GM23248 (cell line): ENCODE results near the gene SAP30BP. TPM values are rescaled to one million over a fixed set of nuclear protein-coding genes. Genes with fewer than 3 reads are reported as not detected.

Source experiments
- DNase-seq: peaks from one replicate; pipeline ENCODE4 v3.0.0-alpha.2; 2015
- H2AFZ ChIP-seq: fragments of 200-600 bp; sonication (generic); 2 replicates; pipeline ENCODE4 v1.6.1; 2016; ENCODE audit warnings: antibody characterized with exemption
- H3F3A ChIP-seq: fragments of 200-600 bp; sonication (generic); 2 replicates; pipeline ENCODE4 v1.6.1; 2016; ENCODE audit warnings: mild to moderate bottlenecking, antibody characterized with exemption, mixed run types; ENCODE audit not compliant: insufficient read depth
- H3K27ac ChIP-seq: fragments of 200-600 bp; sonication (generic); 2 replicates; pipeline ENCODE4 v1.5.1; 2016; ENCODE audit warnings: mild to moderate bottlenecking
- H3K27me3 ChIP-seq: fragments of 200-600 bp; sonication (generic); replicated peaks from 2 replicates; pipeline ENCODE4 v1.6.1; 2016; ENCODE audit warnings: mild to moderate bottlenecking; ENCODE audit not compliant: insufficient read depth
- H3K36me3 ChIP-seq: fragments of 200-600 bp; sonication (generic); 2 replicates; pipeline ENCODE4 v1.6.1; 2016; ENCODE audit warnings: low read depth, mild to moderate bottlenecking
- H3K4me1 ChIP-seq: fragments of 200-600 bp; sonication (generic); 2 replicates; pipeline ENCODE4 v1.6.1; 2016; ENCODE audit warnings: mild to moderate bottlenecking; ENCODE audit not compliant: insufficient read depth
- H3K4me2 ChIP-seq: fragments of 200-600 bp; sonication (generic); one replicate; pipeline ENCODE4 v1.6.1; 2016; ENCODE audit warnings: mild to moderate bottlenecking; ENCODE audit not compliant: unreplicated experiment
- H3K4me3 ChIP-seq: fragments of 200-600 bp; sonication (generic); 2 replicates; pipeline ENCODE4 v1.5.1; 2016; ENCODE audit warnings: mild to moderate bottlenecking
- H3K79me2 ChIP-seq: fragments of 200-600 bp; sonication (generic); 2 replicates; pipeline ENCODE4 v1.6.1; 2016; ENCODE audit warnings: mild to moderate bottlenecking; ENCODE audit not compliant: insufficient read depth
- H3K9ac ChIP-seq: fragments of 200-600 bp; sonication (generic); 2 replicates; pipeline ENCODE4 v1.6.1; 2016; ENCODE audit warnings: mild to moderate bottlenecking
- H3K9me2 ChIP-seq: fragments of 200-600 bp; sonication (generic); 2 replicates; pipeline ENCODE4 v1.6.1; 2016; ENCODE audit warnings: mixed run types, mild to moderate bottlenecking, moderate library complexity; ENCODE audit not compliant: insufficient read depth
- H3K9me3 ChIP-seq: fragments of 200-600 bp; sonication (generic); one replicate; pipeline ENCODE4 v1.6.1; 2017; ENCODE audit warnings: low read depth
- H4K20me1 ChIP-seq: fragments of 200-600 bp; sonication (generic); 2 replicates; pipeline ENCODE4 v1.6.0; 2016; ENCODE audit not compliant: insufficient read depth
- EZH2 ChIP-seq: fragments of 200-600 bp; sonication (generic); IDR thresholded peaks from 2 replicates; pipeline ENCODE4 v1.6.1; 2018; ENCODE audit warnings: antibody characterized with exemption, mild to moderate bottlenecking; ENCODE audit not compliant: insufficient read depth, poor library complexity, severe bottlenecking
- EZH2phosphoT487 ChIP-seq: fragments of 200-600 bp; sonication (generic); IDR thresholded peaks from 2 replicates; pipeline ENCODE4 v1.6.1; 2018; ENCODE audit warnings: antibody characterized with exemption, moderate library complexity, mild to moderate bottlenecking, low read depth; ENCODE audit not compliant: insufficient read depth
- WGBS, 2 experiments: methylation state at CpG; one replicate each; pipeline ENCODE4 v1.1.6; 2015 to 2017; ENCODE audit warnings: low lambda C conversion rate in 2 of 2, low coverage in 1 of 2; ENCODE audit errors: missing lambda C conversion rate in 2 of 2; 5-methylcytosine and 5-hydroxymethylcytosine counted together
- in situ Hi-C: fragments of 300-500 bp; cut with MboI; formaldehyde crosslinking; loops from 2 replicates; pipeline ENCODE4 v1.15.0; 2020
- polyA plus RNA-seq: library from polyadenylated mRNA; unstranded; fragments of >200 nt; fragmentation: Nextera tagmentation; extraction: Ambion mirVana; gene quantifications from 2 replicates; pipeline ENCODE4 v1.2.1, GENCODE V29; 2016
- total RNA-seq: library from RNA; depleted of rRNA; stranded (reverse); fragments of >200 nt; shearing (Covaris generic); gene quantifications from 2 replicates; pipeline ENCODE4 v1.2.3, GENCODE V29; 2014

The SAP30BP gene
- total and polyA plus RNA-seq, 2 experiments from 2014 or later = 60.8 to 93.1 TPM

DNA sequence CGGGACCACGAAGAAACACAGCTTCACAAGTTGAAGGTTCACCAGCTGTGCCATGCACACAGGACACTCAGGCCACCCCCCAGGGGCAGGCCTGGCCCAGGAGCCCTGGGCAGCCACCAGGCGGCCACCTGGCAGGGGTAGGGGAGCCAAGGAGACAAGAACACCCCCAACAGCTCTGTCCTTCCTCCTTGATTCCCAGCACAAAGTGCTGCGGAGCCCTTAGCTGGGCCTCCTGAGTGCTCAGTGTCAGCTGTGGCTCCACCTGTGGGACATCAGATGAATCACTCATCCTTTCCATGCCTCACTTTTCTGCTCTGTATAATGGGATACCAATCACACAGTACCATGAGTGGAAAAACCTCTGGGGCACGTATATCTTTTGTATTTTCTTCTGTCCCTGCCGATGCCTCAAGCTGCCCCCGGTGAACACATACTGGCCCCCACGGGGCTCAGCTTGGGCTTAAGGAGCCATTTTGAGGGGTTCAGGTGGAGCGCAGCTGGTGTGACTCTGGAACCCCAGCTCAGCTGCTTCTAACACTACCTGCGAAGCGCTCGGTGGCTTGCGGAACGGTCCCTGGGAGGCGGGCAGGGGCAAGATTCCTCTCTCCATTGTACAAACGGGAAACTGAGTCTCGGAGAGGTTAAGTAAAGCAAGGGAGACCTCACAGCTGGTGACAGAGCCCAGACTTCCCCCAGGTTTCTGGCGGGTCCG lies 85.8 kb downstream of the SAP30BP start:
- TF ChIP-seq EZH2 (no peak), EZH2phosphoT487 (no peak)
- Histone ChIP-seq H3K27me3 (no peaks in the 10 kb centered on the region), H3K9ac (peak overlapping the region; percentile 66)

GRCh38 chr17:75753514-75754377 lies 86.6 kb downstream of the SAP30BP start:
- H3K79me2 ChIP-seq = no peaks in the 10 kb centered on the region
- no peaks in the 10 kb centered on the region for H3K9me3 ChIP-seq
- H4K20me1 ChIP-seq = no peaks in the 10 kb centered on the region
- peak overlapping the region; percentile 66 for H3K9ac ChIP-seq
- H3K27ac ChIP-seq = no peak overlapping the region
- peak overlapping the region; percentile 69 for H3K4me3 ChIP-seq
- WGBS, 2 experiments = 6% methylated on average over 61 to 73 of the region's 76 CpGs
- H3K36me3 ChIP-seq = no peaks in the 10 kb centered on the region
- H3F3A ChIP-seq = no peaks in the 10 kb centered on the region
- H3K4me1 ChIP-seq = no peaks in the 10 kb centered on the region
- no peaks in the 10 kb centered on the region for H3K27me3 ChIP-seq
- in situ Hi-C loops = loop anchor here (10.0 kb wide), 1 partner anchor 139 kb away; no protein-coding TSS in a partner anchor
- H3K4me2 ChIP-seq = peak overlapping the region; percentile 72
- H3K9me2 ChIP-seq = no peaks in the 10 kb centered on the region
- H2AFZ ChIP-seq = peak overlapping the region; percentile 72
- TF ChIP-seq EZH2phosphoT487 = no peak
- TF ChIP-seq EZH2 = no peak
- DNase-seq = peak; percentile 89

More for the DNA sequence above, 85.8 kb downstream of the SAP30BP start:
- peak overlapping the region; percentile 72 for H3K4me2 ChIP-seq
- H3K9me3 ChIP-seq = no peaks in the 10 kb centered on the region
- H4K20me1 ChIP-seq = no peaks in the 10 kb centered on the region
- peak overlapping the region; percentile 72 for H2AFZ ChIP-seq
- DNase-seq = no peak
- no peaks in the 10 kb centered on the region for H3K9me2 ChIP-seq
- peak overlapping the region; percentile 69 for H3K4me3 ChIP-seq
- H3F3A ChIP-seq = no peaks in the 10 kb centered on the region
- H3K4me1 ChIP-seq = no peaks in the 10 kb centered on the region
- H3K27ac ChIP-seq = no peak overlapping the region
- no peaks in the 10 kb centered on the region for H3K36me3 ChIP-seq
- WGBS, 2 experiments = 63 to 66% methylated on average over 19 of the region's 19 CpGs
- in situ Hi-C loops = loop anchor here (10.0 kb wide), 1 partner anchor 138 kb away; no protein-coding TSS in a partner anchor
- no peaks in the 10 kb centered on the region for H3K79me2 ChIP-seq

GRCh38 chr17:75754378-75755204 lies 87.5 kb downstream of the SAP30BP start:
- Histone ChIP-seq H3K4me2 (no peak overlapping the region), H4K20me1 (no peaks in the 10 kb centered on the region), H3K27ac (no peak overlapping the region), H3K79me2 (no peaks in the 10 kb centered on the region), H2AFZ (peak overlapping the region; percentile 72; the same call in 1 of the 2 replicates), H3K9me3 (no peaks in the 10 kb centered on the region), H3K4me1 (no peaks in the 10 kb centered on the region), H3K36me3 (no peaks in the 10 kb centered on the region), H3K9me2 (no peaks in the 10 kb centered on the region), H3K27me3 (no peaks in the 10 kb centered on the region), H3K4me3 (no peak overlapping the region), H3F3A (no peaks in the 10 kb centered on the region), H3K9ac (peak overlapping the region; percentile 66)
- in situ Hi-C loops = loop anchor here (10.0 kb wide), 1 partner anchor 140 kb away; no protein-coding TSS in a partner anchor
- 63 to 65% methylated on average over 27 of the region's 27 CpGs for WGBS, 2 experiments
- DNase-seq = no peak
- TF ChIP-seq EZH2 (no peak), EZH2phosphoT487 (no peak)
